ENCODE data around the gene SPZ1.

The SPZ1 gene

GRCh38 chr5:80309871-80310665 lies 9.7 kb upstream of the SPZ1 start:
- TF ChIP-seq POLR2A (IDR thresholded peaks at IDR 0.05; ENCODE audit: extremely low read depth, insufficient read length), result no peak
- no peak for TF ChIP-seq CTCF (IDR thresholded peaks at IDR 0.05; ENCODE audit: low read depth, low read length)
- no peak for TF ChIP-seq MAX (IDR thresholded peaks at IDR 0.05; ENCODE audit: low read depth, low read length)
- no peak for TF ChIP-seq MYC (IDR thresholded peaks at IDR 0.05; ENCODE audit: low read depth, low read length)
- DNase-seq (ENCODE audit: low read depth), result no peak
- H3K4me3 ChIP-seq (ENCODE audit: low read depth, low read length), result no peak overlapping the region

GRCh38 chr5:80315244-80315643 lies 4.6 kb upstream of the SPZ1 start:
- TF ChIP-seq MYC (IDR thresholded peaks at IDR 0.05; ENCODE audit: low read depth, low read length) (no peak), CTCF (IDR thresholded peaks at IDR 0.05; ENCODE audit: low read depth, low read length) (no peak), POLR2A (IDR thresholded peaks at IDR 0.05; ENCODE audit: extremely low read depth, insufficient read length) (no peak), MAX (IDR thresholded peaks at IDR 0.05; ENCODE audit: low read depth, low read length) (no peak)

GRCh38 chr5:80318212-80318611 lies 1.6 kb upstream of the SPZ1 start:
- H3K4me3 ChIP-seq (ENCODE audit: low read depth, low read length), result no peak overlapping the region
- no peak for DNase-seq (ENCODE audit: low read depth)
- TF ChIP-seq POLR2A (IDR thresholded peaks at IDR 0.05; ENCODE audit: extremely low read depth, insufficient read length), result no peak

More at GRCh38 chr5:80315244-80315643, 4.6 kb upstream of the SPZ1 start:
- no peak overlapping the region for H3K4me3 ChIP-seq (ENCODE audit: low read depth, low read length)
- DNase-seq (ENCODE audit: low read depth), result no peak

- H3K4me3 ChIP-seq (ENCODE audit: low read depth, low read length), result no peak overlapping the region
- DNase-seq (ENCODE audit: low read depth), result no peak
- TF ChIP-seq MYC (IDR thresholded peaks at IDR 0.05; ENCODE audit: low read depth, low read length) (no peak), POLR2A (IDR thresholded peaks at IDR 0.05; ENCODE audit: extremely low read depth, insufficient read length) (no peak)
Observed at GRCh38 chr5:80324912-80325311, 5.1 kb downstream of the SPZ1 start.

GRCh38 chr5:80326468-80326867 lies 6.7 kb downstream of the SPZ1 start:
- TF ChIP-seq MAX (IDR thresholded peaks at IDR 0.05; ENCODE audit: low read depth, low read length) (no peak), CTCF (IDR thresholded peaks at IDR 0.05; ENCODE audit: low read depth, low read length) (no peak), POLR2A (IDR thresholded peaks at IDR 0.05; ENCODE audit: extremely low read depth, insufficient read length) (no peak), MYC (IDR thresholded peaks at IDR 0.05; ENCODE audit: low read depth, low read length) (no peak)
- peak; percentile 7 for DNase-seq (ENCODE audit: low read depth)

GRCh38 chr5:80337379-80337778 lies 17.6 kb downstream of the SPZ1 start:
- TF ChIP-seq CTCF (IDR thresholded peaks at IDR 0.05; ENCODE audit: low read depth, low read length), result no peak
- no peak for TF ChIP-seq MAX (IDR thresholded peaks at IDR 0.05; ENCODE audit: low read depth, low read length)
- TF ChIP-seq MYC (IDR thresholded peaks at IDR 0.05; ENCODE audit: low read depth, low read length), result no peak
- no peak for TF ChIP-seq POLR2A (IDR thresholded peaks at IDR 0.05; ENCODE audit: extremely low read depth, insufficient read length)
- no peak overlapping the region for H3K4me3 ChIP-seq (ENCODE audit: low read depth, low read length)
- no peak for DNase-seq (ENCODE audit: low read depth)

More at GRCh38 chr5:80326468-80326867, 6.7 kb downstream of the SPZ1 start:
- H3K4me3 ChIP-seq (ENCODE audit: low read depth, low read length), result no peak overlapping the region

GRCh38 chr5:80339116-80339515 lies 19.3 kb downstream of the SPZ1 start:
- no peak for TF ChIP-seq MAX (IDR thresholded peaks at IDR 0.05; ENCODE audit: low read depth, low read length)
- no peak for TF ChIP-seq POLR2A (IDR thresholded peaks at IDR 0.05; ENCODE audit: extremely low read depth, insufficient read length)
- TF ChIP-seq CTCF (IDR thresholded peaks at IDR 0.05; ENCODE audit: low read depth, low read length), result no peak
- TF ChIP-seq MYC (IDR thresholded peaks at IDR 0.05; ENCODE audit: low read depth, low read length), result no peak
- no peak for DNase-seq (ENCODE audit: low read depth)
- no peak overlapping the region for H3K4me3 ChIP-seq (ENCODE audit: low read depth, low read length)

Measured in NB4 (cell line).